Activated CD4-positive, CD25-positive, alpha-beta regulatory T cell treated with anti-CD3 and anti-CD28 coated beads, Interleukin-2, amount 50 U/mL, for 16 hours (primary cell): Measurements from ENCODE around the gene FOXO4.
A peak's percentile ranks its signal among the peaks of the same experiment; 100 is the strongest.
"Not testable (repeated sequence)": the region's sequence is repeated elsewhere in the genome, so short reads cannot be mapped to it uniquely, and the experiment has no call there.

Experiments used
- DNase-seq: peaks from one replicate; pipeline ENCODE4 v3.0.0-alpha.2; 2020; ENCODE audit warnings: low read depth, low spot score

Gene FOXO4

GRCh38 chrX:71095555-71095980 is at the start of gene FOXO4:
TSS of gene FOXO4 (plus strand) at chrX:71095851. CDS start at chrX:71096529, 678 bp downstream.
- peak; percentile 81 for DNase-seq

GRCh38 chrX:71047891-71048290 is 47.8 kb upstream of the FOXO4 start:
- DNase-seq: not testable (repeated sequence)

GRCh38 chrX:71052721-71053120 is 42.9 kb upstream of the FOXO4 start:
- DNase-seq: no peak

- DNase-seq: no peak
These were observed 42.4 kb upstream of the FOXO4 start for GRCh38 chrX:71053217-71053621.

GRCh38 chrX:71056867-71057266 is 38.8 kb upstream of the FOXO4 start:
- no peak for DNase-seq

- DNase-seq: no peak
These were observed 37.7 kb upstream of the FOXO4 start for GRCh38 chrX:71057848-71058530.

- no peak for DNase-seq
These were observed 35.5 kb upstream of the FOXO4 start for GRCh38 chrX:71060127-71060526.

GRCh38 chrX:71067089-71067488 is 28.6 kb upstream of the FOXO4 start:
- no peak for DNase-seq

GRCh38 chrX:71067712-71068043 is 28.0 kb upstream of the FOXO4 start:
- no peak for DNase-seq

- DNase-seq: peak; percentile 74
These were observed 27.4 kb upstream of the FOXO4 start, which contains the start of gene SNX12 for GRCh38 chrX:71068044-71068918. TSS of gene SNX12 (minus strand) at chrX:71068334. CDS start at chrX:71068306, 28 bp downstream.

GRCh38 chrX:71070531-71070930 is 25.1 kb upstream of the FOXO4 start:
- no peak for DNase-seq

GRCh38 chrX:71081330-71082123 is 14.1 kb upstream of the FOXO4 start:
- no peak for DNase-seq

- no peak for DNase-seq
These were observed 13.5 kb upstream of the FOXO4 start for GRCh38 chrX:71082124-71082647.

GRCh38 chrX:71082822-71083221 is 12.8 kb upstream of the FOXO4 start:
- no peak for DNase-seq

GRCh38 chrX:71085900-71086299 is 9.8 kb upstream of the FOXO4 start:
- DNase-seq: no peak

- DNase-seq: no peak
These were observed 4.4 kb upstream of the FOXO4 start for GRCh38 chrX:71091263-71091662.

- no peak for DNase-seq
These were observed 618 bp upstream of the FOXO4 start for GRCh38 chrX:71095033-71095432.

- DNase-seq: no peak
These were observed 519 bp downstream of the FOXO4 start for GRCh38 chrX:71095981-71096759.

- no peak for DNase-seq
These were observed 1.0 kb downstream of the FOXO4 start for GRCh38 chrX:71096760-71097032.

GRCh38 chrX:71098302-71098701 is 2.7 kb downstream of the FOXO4 start:
- peak; percentile 69 for DNase-seq

GRCh38 chrX:71098951-71099506 is 3.4 kb downstream of the FOXO4 start:
- no peak for DNase-seq
